ENCODE measurements around the gene ASAP3. TPM values are rescaled to one million over a fixed set of nuclear protein-coding genes. Genes with fewer than 3 reads are reported as not detected.

Gene ASAP3
- total and polyA plus RNA-seq, 2 of the 13 experiments (the other 11 are each of a cell fraction or from before 2014, with no cell fraction given), result 32.6 to 37.0 TPM

GRCh38 chr1:23531562-23532094 is 47.6 kb upstream of the ASAP3 start (continued):
- TF ChIP-seq E2F1 (CRISPR knock-in tag; IDR thresholded peaks at IDR 0.05), result no peak
- no peak for TF ChIP-seq SKIL (CRISPR knock-in tag; IDR thresholded peaks at IDR 0.05; ENCODE audit: borderline replicate concordance)
- no peak for TF ChIP-seq RXRA (CRISPR knock-in tag; IDR thresholded peaks at IDR 0.05)
- TF ChIP-seq ZNF614 (CRISPR knock-in tag; IDR thresholded peaks at IDR 0.05; ENCODE audit: borderline replicate concordance), result no peak
- no peak for TF ChIP-seq AFF4 (CRISPR knock-in tag; IDR thresholded peaks at IDR 0.05)
- 0 out of 2 replicates have a peak, but pooled peaks have one; percentile 7 for TF ChIP-seq MAZ (IDR thresholded peaks at IDR 0.05; ENCODE audit: borderline replicate concordance, low read depth, low read length)
- no peak for TF ChIP-seq MAZ (CRISPR knock-in tag; IDR thresholded peaks at IDR 0.05; ENCODE audit: low read depth)
- TF ChIP-seq, protein P1, sequence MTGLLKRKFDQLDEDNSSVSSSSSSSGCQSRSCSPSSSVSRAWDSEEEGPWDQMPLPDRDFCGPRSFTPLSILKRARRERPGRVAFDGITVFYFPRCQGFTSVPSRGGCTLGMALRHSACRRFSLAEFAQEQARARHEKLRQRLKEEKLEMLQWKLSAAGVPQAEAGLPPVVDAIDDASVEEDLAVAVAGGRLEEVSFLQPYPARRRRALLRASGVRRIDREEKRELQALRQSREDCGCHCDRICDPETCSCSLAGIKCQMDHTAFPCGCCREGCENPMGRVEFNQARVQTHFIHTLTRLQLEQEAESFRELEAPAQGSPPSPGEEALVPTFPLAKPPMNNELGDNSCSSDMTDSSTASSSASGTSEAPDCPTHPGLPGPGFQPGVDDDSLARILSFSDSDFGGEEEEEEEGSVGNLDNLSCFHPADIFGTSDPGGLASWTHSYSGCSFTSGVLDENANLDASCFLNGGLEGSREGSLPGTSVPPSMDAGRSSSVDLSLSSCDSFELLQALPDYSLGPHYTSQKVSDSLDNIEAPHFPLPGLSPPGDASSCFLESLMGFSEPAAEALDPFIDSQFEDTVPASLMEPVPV (CRISPR knock-in tag; IDR thresholded peaks at IDR 0.05), result no peak
- TF ChIP-seq JARID2 (CRISPR knock-in tag; IDR thresholded peaks at IDR 0.05; ENCODE audit: insufficient replicate concordance), result no peak
- TF ChIP-seq SKI (IDR thresholded peaks at IDR 0.05; ENCODE audit: partially characterized antibody), result no peak
- TF ChIP-seq ZNF383 (CRISPR knock-in tag; IDR thresholded peaks at IDR 0.05; ENCODE audit: borderline replicate concordance), result no peak
- TF ChIP-seq MLLT10 (CRISPR knock-in tag; IDR thresholded peaks at IDR 0.05), result no peak
- no peak for TF ChIP-seq ZNF687 (CRISPR knock-in tag; IDR thresholded peaks at IDR 0.05)
- TF ChIP-seq PHF21A (CRISPR knock-in tag; IDR thresholded peaks at IDR 0.05), result 0 out of 2 replicates have a peak, but pooled peaks have one; percentile 10
- no peak for TF ChIP-seq ATRX (CRISPR knock-in tag; IDR thresholded peaks at IDR 0.05; ENCODE audit: borderline replicate concordance)
- TF ChIP-seq ZEB1 (IDR thresholded peaks at IDR 0.05; ENCODE audit: insufficient replicate concordance, low read depth), result no peak
- TF ChIP-seq ZNF3 (CRISPR knock-in tag; IDR thresholded peaks at IDR 0.05), result no peak

Measured in HepG2 (cell line).